Measurements from ENCODE around the gene PRM2.

- TF ChIP-seq, protein P1, sequence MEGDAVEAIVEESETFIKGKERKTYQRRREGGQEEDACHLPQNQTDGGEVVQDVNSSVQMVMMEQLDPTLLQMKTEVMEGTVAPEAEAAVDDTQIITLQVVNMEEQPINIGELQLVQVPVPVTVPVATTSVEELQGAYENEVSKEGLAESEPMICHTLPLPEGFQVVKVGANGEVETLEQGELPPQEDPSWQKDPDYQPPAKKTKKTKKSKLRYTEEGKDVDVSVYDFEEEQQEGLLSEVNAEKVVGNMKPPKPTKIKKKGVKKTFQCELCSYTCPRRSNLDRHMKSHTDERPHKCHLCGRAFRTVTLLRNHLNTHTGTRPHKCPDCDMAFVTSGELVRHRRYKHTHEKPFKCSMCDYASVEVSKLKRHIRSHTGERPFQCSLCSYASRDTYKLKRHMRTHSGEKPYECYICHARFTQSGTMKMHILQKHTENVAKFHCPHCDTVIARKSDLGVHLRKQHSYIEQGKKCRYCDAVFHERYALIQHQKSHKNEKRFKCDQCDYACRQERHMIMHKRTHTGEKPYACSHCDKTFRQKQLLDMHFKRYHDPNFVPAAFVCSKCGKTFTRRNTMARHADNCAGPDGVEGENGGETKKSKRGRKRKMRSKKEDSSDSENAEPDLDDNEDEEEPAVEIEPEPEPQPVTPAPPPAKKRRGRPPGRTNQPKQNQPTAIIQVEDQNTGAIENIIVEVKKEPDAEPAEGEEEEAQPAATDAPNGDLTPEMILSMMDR (IDR thresholded peaks at IDR 0.05; ENCODE audit: insufficient read depth, low read length): no peak
- TF ChIP-seq SPI1 (IDR thresholded peaks at IDR 0.05; ENCODE audit: borderline replicate concordance, low read depth) (no peak), POLR2AphosphoS5 (IDR thresholded peaks at IDR 0.05; ENCODE audit: low read depth) (no peak), REST (IDR thresholded peaks at IDR 0.05; ENCODE audit: insufficient replicate concordance, low read depth) (no peak), GABPA (IDR thresholded peaks at IDR 0.05; ENCODE audit: low read depth) (no peak)
Observed at GRCh38 chr16:11322823-11323222, 46.5 kb upstream of the PRM2 start.

All from HL-60 (cell line).